ENCODE measurements around the gene PPP1CA.

The PPP1CA gene

GRCh38 chr11:67349036-67349435, 52.6 kb downstream of the PPP1CA start:
- DNase-seq: no peak
